ENCODE measurements around the gene USP9Y. TPM values are rescaled to one million over a fixed set of nuclear protein-coding genes. Genes with fewer than 3 reads are reported as not detected.

USP9Y gene
- total and polyA plus RNA-seq, 3 donors from 2014 or later: 13.7 to 38.9 (median 36.5) TPM

DNA sequence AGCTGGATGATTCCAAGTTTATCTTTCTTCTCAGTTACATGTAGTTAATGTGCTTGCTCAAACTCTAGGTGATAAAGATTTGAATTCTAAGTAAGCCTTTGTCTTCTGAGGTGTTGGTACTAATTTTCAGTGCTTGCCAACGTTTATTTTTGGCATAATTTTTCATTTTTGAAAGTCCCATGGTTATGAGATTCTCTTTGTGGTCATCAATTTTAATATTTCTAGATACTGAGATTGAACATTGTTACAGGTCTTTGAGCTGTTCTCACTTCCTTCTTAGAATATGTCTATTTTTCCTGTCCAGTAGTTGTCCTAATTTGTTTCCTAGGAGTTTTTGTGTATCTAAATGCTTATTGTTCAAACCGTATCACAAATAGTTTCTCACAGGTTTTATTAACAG, 40.4 kb downstream of the USP9Y start:
- H3K36me3 ChIP-seq (ENCODE audit: low read depth, missing control alignments): no peaks in the 10 kb centered on the region
- TF ChIP-seq, protein P1, sequence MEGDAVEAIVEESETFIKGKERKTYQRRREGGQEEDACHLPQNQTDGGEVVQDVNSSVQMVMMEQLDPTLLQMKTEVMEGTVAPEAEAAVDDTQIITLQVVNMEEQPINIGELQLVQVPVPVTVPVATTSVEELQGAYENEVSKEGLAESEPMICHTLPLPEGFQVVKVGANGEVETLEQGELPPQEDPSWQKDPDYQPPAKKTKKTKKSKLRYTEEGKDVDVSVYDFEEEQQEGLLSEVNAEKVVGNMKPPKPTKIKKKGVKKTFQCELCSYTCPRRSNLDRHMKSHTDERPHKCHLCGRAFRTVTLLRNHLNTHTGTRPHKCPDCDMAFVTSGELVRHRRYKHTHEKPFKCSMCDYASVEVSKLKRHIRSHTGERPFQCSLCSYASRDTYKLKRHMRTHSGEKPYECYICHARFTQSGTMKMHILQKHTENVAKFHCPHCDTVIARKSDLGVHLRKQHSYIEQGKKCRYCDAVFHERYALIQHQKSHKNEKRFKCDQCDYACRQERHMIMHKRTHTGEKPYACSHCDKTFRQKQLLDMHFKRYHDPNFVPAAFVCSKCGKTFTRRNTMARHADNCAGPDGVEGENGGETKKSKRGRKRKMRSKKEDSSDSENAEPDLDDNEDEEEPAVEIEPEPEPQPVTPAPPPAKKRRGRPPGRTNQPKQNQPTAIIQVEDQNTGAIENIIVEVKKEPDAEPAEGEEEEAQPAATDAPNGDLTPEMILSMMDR (IDR thresholded peaks at IDR 0.05): no peak
- TF ChIP-seq POLR2A (IDR thresholded peaks at IDR 0.05): no peak
- no peaks in the 10 kb centered on the region for H3K4me1 ChIP-seq
- intact Hi-C loops (cut with DNase I; ENCODE audit: low total_unique reads): no loop called here
- 55 to 72% methylated on average over 2 of the region's 2 CpGs for WGBS, 2 donors
- no peak overlapping the region for H3K4me3 ChIP-seq
- no peak overlapping the region for H3K27ac ChIP-seq
- H3K9me3 ChIP-seq: no peaks in the 10 kb centered on the region
- DNase-seq: no peak
- H3K27me3 ChIP-seq: no peaks in the 10 kb centered on the region

DNA sequence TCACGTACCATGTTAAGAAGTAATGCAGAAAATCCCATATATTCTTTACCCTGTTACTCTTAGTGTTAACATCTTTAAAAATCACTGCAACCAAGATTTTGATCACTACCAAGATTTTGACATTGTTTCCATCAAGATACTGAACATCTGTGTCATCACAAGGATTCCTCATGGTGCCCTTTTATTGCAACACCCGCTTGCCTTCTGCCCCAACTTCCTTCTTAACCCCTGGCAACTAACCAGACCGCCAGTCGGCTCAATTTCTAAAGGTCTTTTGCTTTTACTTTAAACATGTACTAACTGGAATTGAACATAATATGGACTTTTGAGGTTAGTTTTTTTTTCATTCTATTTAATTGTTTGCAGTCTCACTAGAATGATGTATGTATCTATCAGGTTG, 41.7 kb downstream of the USP9Y start:
- no peak overlapping the region for H3K4me3 ChIP-seq
- H3K27ac ChIP-seq: no peak overlapping the region
- H3K9me3 ChIP-seq: no peaks in the 10 kb centered on the region
- no peak for DNase-seq
- H3K36me3 ChIP-seq (ENCODE audit: low read depth, missing control alignments): no peaks in the 10 kb centered on the region
- no peaks in the 10 kb centered on the region for H3K27me3 ChIP-seq
- WGBS, 2 donors: 89 to 92% methylated on average over 4 of the region's 4 CpGs
- intact Hi-C loops (cut with DNase I; ENCODE audit: low total_unique reads): no loop called here
- no peak for TF ChIP-seq POLR2A (IDR thresholded peaks at IDR 0.05)
- TF ChIP-seq, protein P1 (IDR thresholded peaks at IDR 0.05): no peak
- H3K4me1 ChIP-seq: no peaks in the 10 kb centered on the region

- Histone ChIP-seq H3K36me3 (ENCODE audit: low read depth, missing control alignments) (no peaks in the 10 kb centered on the region), H3K27me3 (no peaks in the 10 kb centered on the region), H3K4me3 (no peak overlapping the region), H3K27ac (no peak overlapping the region), H3K4me1 (no peaks in the 10 kb centered on the region), H3K9me3 (no peaks in the 10 kb centered on the region)
- intact Hi-C loops (cut with DNase I; ENCODE audit: low total_unique reads): no loop called here
- 64 to 70% methylated on average over 2 of the region's 2 CpGs for WGBS, 2 donors
- TF ChIP-seq, protein P1 (IDR thresholded peaks at IDR 0.05): no peak
- no peak for TF ChIP-seq POLR2A (IDR thresholded peaks at IDR 0.05)
- DNase-seq: no peak
These were observed 43.1 kb downstream of the USP9Y start for GRCh38 chrY:12744091-12744490.

DNA sequence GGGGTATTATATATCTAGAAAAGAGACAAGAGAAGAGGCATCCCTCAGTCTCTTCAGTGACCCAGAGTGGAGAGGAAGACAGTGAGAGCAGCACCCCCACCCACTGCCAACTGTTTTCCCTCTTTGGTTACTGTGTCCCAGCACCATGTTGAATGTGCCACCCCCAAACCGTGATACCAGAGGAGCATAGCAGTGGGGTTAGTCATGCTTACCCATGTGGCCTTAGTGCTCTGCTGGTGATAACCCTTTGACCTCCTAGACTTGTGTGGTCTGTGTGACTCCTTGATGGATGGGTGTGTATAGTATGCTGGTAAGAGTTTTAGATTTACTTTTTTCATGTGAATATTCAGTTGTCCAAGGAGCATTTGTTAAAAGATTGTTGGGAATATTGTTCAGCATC, 48.3 kb downstream of the USP9Y start:
- Histone ChIP-seq H3K36me3 (ENCODE audit: low read depth, missing control alignments) (no peaks in the 10 kb centered on the region), H3K27ac (no peak overlapping the region), H3K4me3 (no peak overlapping the region), H3K27me3 (no peaks in the 10 kb centered on the region), H3K4me1 (no peaks in the 10 kb centered on the region), H3K9me3 (no peaks in the 10 kb centered on the region)
- TF ChIP-seq, protein P1 (IDR thresholded peaks at IDR 0.05): no peak
- no peak for TF ChIP-seq POLR2A (IDR thresholded peaks at IDR 0.05)
- DNase-seq: no peak
- intact Hi-C loops (cut with DNase I; ENCODE audit: low total_unique reads): no loop called here
- WGBS, 2 donors: 83% methylated on average over 1 of the region's 1 CpG

DNA sequence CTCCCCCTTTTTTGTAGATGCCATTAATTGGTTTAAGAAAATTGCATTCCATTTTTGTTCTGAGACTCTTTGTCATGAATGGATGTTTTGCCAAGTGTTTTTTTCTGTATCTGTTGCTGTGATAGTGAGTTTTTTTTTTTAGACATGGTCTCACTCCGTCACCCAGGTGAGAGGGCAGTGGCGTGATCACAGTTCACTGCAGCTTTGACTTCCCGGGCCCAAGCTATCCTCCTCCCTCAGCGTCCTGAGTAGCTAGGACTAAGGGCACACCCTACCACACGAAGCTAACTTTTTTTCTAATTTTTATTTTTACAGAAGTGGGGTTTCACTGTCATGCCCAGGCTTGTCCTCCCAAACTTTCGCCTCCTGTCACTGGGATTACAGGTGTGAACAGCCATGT, 51.8 kb downstream of the USP9Y start:
- no peaks in the 10 kb centered on the region for H3K4me1 ChIP-seq
- no peaks in the 10 kb centered on the region for H3K9me3 ChIP-seq
- DNase-seq: no peak
- H3K27me3 ChIP-seq: no peaks in the 10 kb centered on the region
- no peaks in the 10 kb centered on the region for H3K36me3 ChIP-seq (ENCODE audit: low read depth, missing control alignments)
- TF ChIP-seq, protein P1 (IDR thresholded peaks at IDR 0.05): no peak
- no peak for TF ChIP-seq POLR2A (IDR thresholded peaks at IDR 0.05)
- no peak overlapping the region for H3K4me3 ChIP-seq
- 79 to 81% methylated on average over 4 to 6 of the region's 6 CpGs for WGBS, 2 donors
- intact Hi-C loops (cut with DNase I; ENCODE audit: low total_unique reads): no loop called here
- no peak overlapping the region for H3K27ac ChIP-seq

Data from testis (tissue), 3 donors.